A673 (cell line): Measurements from ENCODE around the gene TMEM156. TPM values are rescaled to one million over a fixed set of nuclear protein-coding genes. Genes with fewer than 3 reads are reported as not detected.

Experiments used
- BruUV-seq: library from RNA; stranded (reverse); fragments of 400-500 nt; replicated peaks from 2 replicates; lab custom pipeline; 2021; lab: Mats Ljungman, UMichigan
- CTCF ChIA-PET: fragments of 300-600 bp; sonication (Branson Sonifier 250); formaldehyde crosslinking; loops from one replicate; lab custom pipeline; 2022; ENCODE audit warnings: antibody characterized with exemption; lab: Charles Lee
- POLR2A ChIA-PET: fragments of 300-600 bp; sonication (Branson Sonifier 250); formaldehyde crosslinking; loops from one replicate; lab custom pipeline; 2022; ENCODE audit warnings: antibody characterized with exemption; ENCODE audit not compliant: low non-redundant PET; lab: Charles Lee
- DNase-seq: peaks from one replicate; pipeline ENCODE4 v3.0.0-alpha.2; 2015; ENCODE audit warnings: low spot score
- H3K27ac ChIP-seq: fragments of 200-600 bp; sonication (generic); 2 replicates; pipeline ENCODE4 v1.5.1; 2016; ENCODE audit warnings: mixed run types, low read depth, mild to moderate bottlenecking, mixed read lengths, antibody characterized with exemption, low read length; ENCODE audit not compliant: poor library complexity, severe bottlenecking
- H3K27me3 ChIP-seq: fragments of 200-600 bp; sonication (generic); replicated peaks from 2 replicates; pipeline ENCODE4 v1.6.1; 2017; ENCODE audit warnings: mixed run types, low read depth, mild to moderate bottlenecking, mixed read lengths, antibody characterized with exemption, low read length; ENCODE audit not compliant: insufficient read depth, poor library complexity
- H3K36me3 ChIP-seq: fragments of 200-600 bp; sonication (generic); 2 replicates; pipeline ENCODE4 v1.6.1; 2016; ENCODE audit warnings: mixed run types, mild to moderate bottlenecking, mixed read lengths, antibody characterized with exemption, low read length; ENCODE audit not compliant: insufficient read depth, poor library complexity, severe bottlenecking
- H3K4me1 ChIP-seq: fragments of 200-600 bp; sonication (generic); 2 replicates; pipeline ENCODE4 v1.6.1; 2017; ENCODE audit warnings: mixed run types, mild to moderate bottlenecking, mixed read lengths, antibody characterized with exemption, low read length; ENCODE audit not compliant: insufficient read depth, poor library complexity, severe bottlenecking
- H3K4me3 ChIP-seq: fragments of 200-600 bp; sonication (generic); 2 replicates; pipeline ENCODE4 v1.5.1; 2016; ENCODE audit warnings: low read depth, mixed run types, mild to moderate bottlenecking, mixed read lengths, low read length; ENCODE audit not compliant: poor library complexity, severe bottlenecking
- H3K9me3 ChIP-seq: fragments of 200-600 bp; sonication (generic); 2 replicates; pipeline ENCODE4 v1.6.1; 2016; ENCODE audit warnings: mixed run types, low read depth, mild to moderate bottlenecking, mixed read lengths, antibody characterized with exemption, low read length; ENCODE audit not compliant: poor library complexity, severe bottlenecking
- CTCF ChIP-seq: fragments of 300-800, 200-600 bp; sonication (generic); conservative IDR thresholded peaks from 2 replicates; pipeline ENCODE4 v1.5.1; 2017; ENCODE audit warnings: low read depth, mild to moderate bottlenecking, antibody characterized with exemption, low read length, moderate library complexity, mixed read lengths
- EZH2 ChIP-seq: fragments of 200-600 bp; sonication (generic); IDR thresholded peaks from 2 replicates; pipeline ENCODE4 v1.6.1; 2017; ENCODE audit warnings: borderline replicate concordance, low read depth, mild to moderate bottlenecking, mixed read lengths, antibody characterized with exemption, low read length; ENCODE audit not compliant: poor library complexity, severe bottlenecking
- intact Hi-C: fragments of 100-400 bp; cut with micrococcal nuclease; formaldehyde crosslinking; loops from one replicate; pipeline ENCODE4 v1.10.0; 2022; ENCODE audit not compliant: unreplicated experiment
- total RNA-seq: library from RNA; stranded (reverse); gene quantifications from 2 replicates; pipeline ENCODE4 v1.2.3, GENCODE V29; 2021

Gene TMEM156
- total RNA-seq, 1 experiment from 2014 or later = not detected

GRCh38 chr4:38954727-38955126 lies 77.5 kb downstream of the TMEM156 start:
- no peak for TF ChIP-seq CTCF
- TF ChIP-seq EZH2 = no peak
- intact Hi-C loops = no loop called here
- H3K4me3 ChIP-seq = no peak overlapping the region
- no peaks in the 10 kb centered on the region for H3K27me3 ChIP-seq
- ChIA-PET CTCF (no interaction called here), POLR2A (no interaction called here)
- no peak overlapping the region for H3K27ac ChIP-seq
- DNase-seq = no peak
- no peaks in the 10 kb centered on the region for H3K4me1 ChIP-seq
- peaks cover 5% of the 10 kb centered on the region for H3K9me3 ChIP-seq
- H3K36me3 ChIP-seq = no peaks in the 10 kb centered on the region
- no TSS peak for BruUV-seq

GRCh38 chr4:38952017-38952416 lies 80.2 kb downstream of the TMEM156 start:
- no peaks in the 10 kb centered on the region for H3K9me3 ChIP-seq
- H3K27me3 ChIP-seq = no peaks in the 10 kb centered on the region
- no peaks in the 10 kb centered on the region for H3K36me3 ChIP-seq
- BruUV-seq = no TSS peak
- H3K4me3 ChIP-seq = no peak overlapping the region
- ChIA-PET CTCF (no interaction called here), POLR2A (no interaction called here)
- intact Hi-C loops = no loop called here
- no peak for DNase-seq
- peaks cover 10% of the 10 kb centered on the region for H3K4me1 ChIP-seq
- TF ChIP-seq CTCF (no peak), EZH2 (no peak)
- H3K27ac ChIP-seq = no peak overlapping the region

GRCh38 chr4:38951598-38951997 lies 80.6 kb downstream of the TMEM156 start:
- TF ChIP-seq EZH2 = no peak
- TF ChIP-seq CTCF = no peak
- Histone ChIP-seq H3K9me3 (no peaks in the 10 kb centered on the region), H3K27ac (no peak overlapping the region), H3K4me3 (no peak overlapping the region), H3K36me3 (no peaks in the 10 kb centered on the region), H3K27me3 (no peaks in the 10 kb centered on the region), H3K4me1 (peaks cover 10% of the 10 kb centered on the region)
- no peak for DNase-seq
- ChIA-PET CTCF (no interaction called here), POLR2A (no interaction called here)
- intact Hi-C loops = no loop called here
- BruUV-seq = no TSS peak
